Natural killer cell (primary cell): Measurements from ENCODE around the gene WSB2. TPM values are rescaled to one million over a fixed set of nuclear protein-coding genes. Genes with fewer than 3 reads are reported as not detected.

ENCODE experiments used
- ATAC-seq, 3 donors: fragments of 150-1000 bp in 2 of 3; fragments of 200-7000 bp in 1 of 3; cut with Tn5 transposase; 1 replicate in 1 of 3; 2 replicates in 2 of 3; pipeline ENCODE4 v1.10.0; 2021; ENCODE audit warnings: mild to moderate bottlenecking in 2 of 3, moderate library complexity in 2 of 3
- DNase-seq, 2 donors: peaks; one replicate each; pipeline versions ENCODE4 v3.0.0 to v3.0.0-alpha.2; 2013 to 2021; ENCODE audit warnings: mixed read lengths in 1 of 2
- H3K27ac ChIP-seq: one replicate; pipeline ENCODE4 v1.5.1; 2013; ENCODE audit warnings: mild to moderate bottlenecking, low read length
- H3K27me3 ChIP-seq: one replicate; pipeline ENCODE4 v1.6.1; 2013; ENCODE audit warnings: low read length; ENCODE audit not compliant: control insufficient read depth, insufficient read depth
- H3K36me3 ChIP-seq: one replicate; pipeline ENCODE4 v1.6.1; 2013; ENCODE audit warnings: low read length; ENCODE audit not compliant: control insufficient read depth, insufficient read depth
- H3K4me1 ChIP-seq: one replicate; pipeline ENCODE4 v1.6.1; 2013; ENCODE audit warnings: low read length; ENCODE audit not compliant: control insufficient read depth, insufficient read depth
- H3K4me3 ChIP-seq: one replicate; pipeline ENCODE4 v1.5.1; 2013; ENCODE audit warnings: low read length
- H3K9me3 ChIP-seq: one replicate; pipeline ENCODE4 v1.6.1; 2013; ENCODE audit warnings: low read length; ENCODE audit not compliant: control insufficient read depth, insufficient read depth
- H3K27ac Mint-ChIP-seq, 2 donors: one replicate each; pipeline ENCODE4 v1.8.0; 2022; ENCODE audit warnings: mild to moderate bottlenecking in 2 of 2, mixed read lengths in 2 of 2, moderate library complexity in 1 of 2
- H3K27me3 Mint-ChIP-seq, 2 donors: one replicate each; pipeline ENCODE4 v1.8.0; 2022; ENCODE audit warnings: low read depth in 2 of 2, mixed read lengths in 2 of 2
- H3K36me3 Mint-ChIP-seq: one replicate; pipeline ENCODE4 v1.8.0; 2022; ENCODE audit warnings: mixed read lengths
- H3K4me1 Mint-ChIP-seq, 2 donors: one replicate each; pipeline ENCODE4 v1.8.0; 2022; ENCODE audit warnings: mixed read lengths in 2 of 2
- H3K4me3 Mint-ChIP-seq: one replicate; pipeline ENCODE4 v1.8.0; 2022; ENCODE audit warnings: mild to moderate bottlenecking, moderate library complexity, mixed read lengths
- H3K9me3 Mint-ChIP-seq, 2 donors: one replicate each; pipeline ENCODE4 v1.8.0; 2022; ENCODE audit warnings: mixed read lengths in 2 of 2
- WGBS: methylation state at CpG from one replicate; pipeline ENCODE4 v1.1.7; 2013; ENCODE audit warnings: missing lambda C conversion rate; ENCODE audit not compliant: insufficient coverage; 5-methylcytosine and 5-hydroxymethylcytosine counted together
- intact Hi-C: fragments of 100-400 bp; cut with micrococcal nuclease; formaldehyde crosslinking; loops from one replicate; pipeline ENCODE4 v1.14.2; 2022
- total RNA-seq, 4 donors: library from RNA; stranded (reverse); fragments of 120-200 nt in 1 of 4; gene quantifications; one replicate each; pipeline versions ENCODE4 v1.2.3 to v1.2.4, GENCODE V29; 2013 to 2022
- TF ChIP-seq, protein P1 (sequence below): fragments of 200-600 bp; IDR thresholded peaks from one replicate; pipeline ENCODE4 v1.8.0; 2022; ENCODE audit warnings: antibody characterized with exemption

The WSB2 gene
- total RNA-seq, 3 donors from 2014 or later (not counting 1 experiment from before 2014, with no cell fraction given): 25.5 to 29.5 (median 28.8) TPM

DNA sequence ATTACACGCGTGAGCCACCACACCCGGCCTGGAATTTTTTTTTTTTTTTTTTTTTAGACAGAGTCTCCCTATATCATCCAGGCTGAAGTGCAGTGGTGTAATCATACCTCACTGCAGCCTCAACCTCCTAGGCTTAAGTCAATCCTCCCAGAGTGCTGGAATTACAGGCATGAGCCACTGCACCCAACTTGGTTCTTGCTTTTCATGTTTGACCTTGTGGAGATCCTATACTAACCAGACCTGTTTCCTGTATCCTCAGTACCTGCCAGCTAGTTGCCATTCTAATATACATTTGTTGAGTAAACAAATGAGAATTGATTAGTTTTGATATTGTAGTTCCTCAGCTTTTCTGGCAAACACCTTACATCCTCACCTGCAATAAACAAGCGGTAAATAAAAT, 46.0 kb upstream of the WSB2 start:
- Histone ChIP-seq H3K4me1 (peaks cover 14% of the 10 kb centered on the region), H3K4me3 (no peak overlapping the region), H3K27ac (no peak overlapping the region), H3K27me3 (peaks cover 13% of the 10 kb centered on the region), H3K9me3 (no peaks in the 10 kb centered on the region), H3K36me3 (no peaks in the 10 kb centered on the region)
- Mint-ChIP-seq H3K9me3 (no peaks in the 10 kb centered on the region), H3K4me3 (no peak overlapping the region), H3K27me3 (peaks cover 12 to 15% of the 10 kb centered on the region in 2 donors), H3K27ac (no peak overlapping the region), H3K4me1 (peaks cover 10 to 14% of the 10 kb centered on the region in 2 donors), H3K36me3 (no peaks in the 10 kb centered on the region)
- intact Hi-C loops: no loop called here
- no peak for ATAC-seq
- WGBS: 91% methylated on average over 4 of the region's 4 CpGs
- TF ChIP-seq, protein P1, sequence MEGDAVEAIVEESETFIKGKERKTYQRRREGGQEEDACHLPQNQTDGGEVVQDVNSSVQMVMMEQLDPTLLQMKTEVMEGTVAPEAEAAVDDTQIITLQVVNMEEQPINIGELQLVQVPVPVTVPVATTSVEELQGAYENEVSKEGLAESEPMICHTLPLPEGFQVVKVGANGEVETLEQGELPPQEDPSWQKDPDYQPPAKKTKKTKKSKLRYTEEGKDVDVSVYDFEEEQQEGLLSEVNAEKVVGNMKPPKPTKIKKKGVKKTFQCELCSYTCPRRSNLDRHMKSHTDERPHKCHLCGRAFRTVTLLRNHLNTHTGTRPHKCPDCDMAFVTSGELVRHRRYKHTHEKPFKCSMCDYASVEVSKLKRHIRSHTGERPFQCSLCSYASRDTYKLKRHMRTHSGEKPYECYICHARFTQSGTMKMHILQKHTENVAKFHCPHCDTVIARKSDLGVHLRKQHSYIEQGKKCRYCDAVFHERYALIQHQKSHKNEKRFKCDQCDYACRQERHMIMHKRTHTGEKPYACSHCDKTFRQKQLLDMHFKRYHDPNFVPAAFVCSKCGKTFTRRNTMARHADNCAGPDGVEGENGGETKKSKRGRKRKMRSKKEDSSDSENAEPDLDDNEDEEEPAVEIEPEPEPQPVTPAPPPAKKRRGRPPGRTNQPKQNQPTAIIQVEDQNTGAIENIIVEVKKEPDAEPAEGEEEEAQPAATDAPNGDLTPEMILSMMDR: no peak
- DNase-seq: no peak

DNA sequence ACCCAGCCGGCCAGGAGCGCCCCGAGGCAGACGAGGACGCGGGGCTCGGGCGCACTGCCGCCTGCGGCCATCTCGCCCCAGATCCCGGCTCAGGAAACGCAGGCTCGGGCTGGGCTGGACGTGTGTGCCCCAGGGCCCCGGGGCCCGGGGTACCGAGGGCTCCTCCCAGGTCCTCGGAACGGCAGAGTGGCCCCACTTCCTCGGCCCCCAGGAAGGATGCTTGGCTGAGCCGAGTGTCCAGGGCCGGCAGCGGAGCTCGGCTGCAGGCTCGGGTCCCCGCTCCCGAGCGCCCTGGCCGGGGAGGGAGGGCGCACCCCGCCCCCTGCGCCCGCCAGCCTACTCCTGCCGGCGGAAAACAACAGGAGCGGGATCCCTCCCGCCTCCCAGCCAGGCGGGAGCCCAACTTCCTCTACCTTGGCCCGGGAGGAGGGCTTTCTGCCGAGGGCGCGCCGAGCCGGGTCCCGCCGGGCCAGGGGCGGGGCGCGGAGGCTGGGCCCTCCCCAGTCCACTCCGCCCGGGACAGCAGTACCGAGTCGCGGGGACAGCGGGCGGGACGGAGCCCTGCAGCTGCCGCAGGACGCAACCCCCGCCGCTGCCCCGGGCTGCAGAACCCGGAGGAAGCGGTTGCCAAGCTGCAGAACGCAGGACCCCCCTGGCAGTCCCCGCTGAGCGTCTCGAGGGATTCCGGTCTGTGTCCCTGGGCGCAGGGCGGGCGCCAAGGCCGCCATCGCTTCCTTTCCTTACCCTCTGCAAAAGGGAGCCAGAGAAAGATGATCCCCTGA, 42.8 kb upstream of the WSB2 start, which contains the start of gene VSIG10:
Gene VSIG10 (minus strand): TSS at position 411 of the 782 bp plus-strand sequence. CDS start 340 bp downstream, at position 71.
- H3K27ac ChIP-seq: no peak within 1 kb of the TSS
- peaks cover 14% of the 10 kb centered on the region for H3K4me1 ChIP-seq
- H3K9me3 ChIP-seq: no peaks in the 10 kb centered on the region
- TF ChIP-seq, protein P1: no peak
- Mint-ChIP-seq H3K27me3 (peaks cover 20 to 22% of the 10 kb centered on the region in 2 donors), H3K4me1 (peaks cover 10 to 14% of the 10 kb centered on the region in 2 donors), H3K4me3 (peak within 1 kb of the TSS; percentile 91), H3K9me3 (no peaks in the 10 kb centered on the region), H3K36me3 (no peaks in the 10 kb centered on the region), H3K27ac (no peak within 1 kb of the TSS)
- H3K4me3 ChIP-seq: peak within 1 kb of the TSS; percentile 24
- no peaks in the 10 kb centered on the region for H3K36me3 ChIP-seq
- ATAC-seq: peak; percentile 31 to 69 (median 49)
- H3K27me3 ChIP-seq: peaks cover 22% of the 10 kb centered on the region
- WGBS: under 1% methylated on average over 75 of the region's 75 CpGs
- intact Hi-C loops: no loop called here
- peak in 1 of 2 donors; percentile 34 for DNase-seq

DNA sequence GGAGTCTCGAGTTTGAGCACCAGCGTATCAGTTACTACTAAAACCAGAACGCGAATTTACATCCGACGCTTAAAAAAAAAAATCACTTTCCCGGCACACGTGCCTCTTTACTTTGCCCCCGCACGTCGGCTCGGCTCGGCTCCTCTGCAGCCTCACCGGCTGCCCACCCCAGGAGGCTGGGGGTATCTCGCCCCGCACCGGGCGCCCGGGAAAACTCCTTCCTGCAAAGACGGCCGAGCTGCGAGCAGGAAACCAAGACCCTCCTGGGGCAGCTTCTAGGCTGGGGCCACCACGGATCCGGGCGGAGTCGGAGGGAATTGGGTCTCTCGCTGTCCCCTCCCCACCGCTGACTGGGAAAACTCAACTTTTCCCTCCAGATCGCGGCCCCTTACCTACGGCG, 42.2 kb upstream of the WSB2 start:
- Histone ChIP-seq H3K9me3 (no peaks in the 10 kb centered on the region), H3K4me3 (peak overlapping the region; percentile 24), H3K27me3 (peaks cover 22% of the 10 kb centered on the region), H3K36me3 (no peaks in the 10 kb centered on the region), H3K27ac (no peak overlapping the region), H3K4me1 (peaks cover 14% of the 10 kb centered on the region)
- intact Hi-C loops: no loop called here
- peaks cover 10 to 14% of the 10 kb centered on the region in 2 donors for H3K4me1 Mint-ChIP-seq
- TF ChIP-seq, protein P1: no peak
- peak in 1 of 3 donors; percentile 19 for ATAC-seq
- no peaks in the 10 kb centered on the region for H3K36me3 Mint-ChIP-seq
- H3K9me3 Mint-ChIP-seq: no peaks in the 10 kb centered on the region
- peaks cover 20 to 22% of the 10 kb centered on the region in 2 donors for H3K27me3 Mint-ChIP-seq
- peak overlapping the region; percentile 91 for H3K4me3 Mint-ChIP-seq
- DNase-seq: peak in 1 of 2 donors; percentile 14
- H3K27ac Mint-ChIP-seq: no peak overlapping the region
- under 1% methylated on average over 32 of the region's 32 CpGs for WGBS
